Measurements from ENCODE around the gene MFAP2. TPM values are rescaled to one million over a fixed set of nuclear protein-coding genes. Genes with fewer than 3 reads are reported as not detected.

The MFAP2 gene
- total and polyA plus RNA-seq, 9 donors = 16.0 to 83.6 (median 36.1) TPM

DNA sequence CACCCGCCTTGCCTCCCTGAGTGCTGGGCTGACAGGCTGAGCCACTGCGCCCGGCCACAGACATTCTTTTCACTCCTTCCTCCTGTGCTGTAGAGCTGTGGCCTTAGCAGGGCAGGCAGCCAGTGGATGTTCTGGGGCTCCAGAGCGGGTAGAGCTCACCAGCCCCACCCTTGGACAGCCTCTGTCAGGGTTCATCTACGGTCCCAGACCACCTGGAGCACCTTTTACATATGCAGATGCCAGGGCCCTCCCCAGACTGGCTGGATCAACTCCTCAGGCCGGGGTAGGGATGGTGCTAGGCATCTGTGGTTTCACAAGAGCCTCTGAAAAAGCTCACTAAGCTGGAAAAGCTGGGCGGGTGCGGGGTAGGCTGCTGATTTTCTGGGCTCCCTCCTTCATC lies 26.7 kb upstream of the MFAP2 start:
- intact Hi-C loops (cut with DNase I) = no loop called here
- no peaks in the 10 kb centered on the region for H3K36me3 ChIP-seq
- TF ChIP-seq, protein P1, sequence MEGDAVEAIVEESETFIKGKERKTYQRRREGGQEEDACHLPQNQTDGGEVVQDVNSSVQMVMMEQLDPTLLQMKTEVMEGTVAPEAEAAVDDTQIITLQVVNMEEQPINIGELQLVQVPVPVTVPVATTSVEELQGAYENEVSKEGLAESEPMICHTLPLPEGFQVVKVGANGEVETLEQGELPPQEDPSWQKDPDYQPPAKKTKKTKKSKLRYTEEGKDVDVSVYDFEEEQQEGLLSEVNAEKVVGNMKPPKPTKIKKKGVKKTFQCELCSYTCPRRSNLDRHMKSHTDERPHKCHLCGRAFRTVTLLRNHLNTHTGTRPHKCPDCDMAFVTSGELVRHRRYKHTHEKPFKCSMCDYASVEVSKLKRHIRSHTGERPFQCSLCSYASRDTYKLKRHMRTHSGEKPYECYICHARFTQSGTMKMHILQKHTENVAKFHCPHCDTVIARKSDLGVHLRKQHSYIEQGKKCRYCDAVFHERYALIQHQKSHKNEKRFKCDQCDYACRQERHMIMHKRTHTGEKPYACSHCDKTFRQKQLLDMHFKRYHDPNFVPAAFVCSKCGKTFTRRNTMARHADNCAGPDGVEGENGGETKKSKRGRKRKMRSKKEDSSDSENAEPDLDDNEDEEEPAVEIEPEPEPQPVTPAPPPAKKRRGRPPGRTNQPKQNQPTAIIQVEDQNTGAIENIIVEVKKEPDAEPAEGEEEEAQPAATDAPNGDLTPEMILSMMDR (IDR thresholded peaks at IDR 0.05) = no peak
- no peak for TF ChIP-seq POLR2A (IDR thresholded peaks at IDR 0.05)
- TF ChIP-seq EP300 (IDR thresholded peaks at IDR 0.05) = no peak
- H3K27ac ChIP-seq = no peak overlapping the region
- no peaks in the 10 kb centered on the region for H3K27me3 ChIP-seq
- peaks cover 6% of the 10 kb centered on the region for H3K4me1 ChIP-seq (ENCODE audit: insufficient read depth)
- 92 to 98% (median 93%) methylated on average over 7 to 8 of the region's 8 CpGs for WGBS, 3 donors
- no peak for DNase-seq
- no peak overlapping the region for H3K4me3 ChIP-seq
- H3K9me3 ChIP-seq = no peaks in the 10 kb centered on the region

DNA sequence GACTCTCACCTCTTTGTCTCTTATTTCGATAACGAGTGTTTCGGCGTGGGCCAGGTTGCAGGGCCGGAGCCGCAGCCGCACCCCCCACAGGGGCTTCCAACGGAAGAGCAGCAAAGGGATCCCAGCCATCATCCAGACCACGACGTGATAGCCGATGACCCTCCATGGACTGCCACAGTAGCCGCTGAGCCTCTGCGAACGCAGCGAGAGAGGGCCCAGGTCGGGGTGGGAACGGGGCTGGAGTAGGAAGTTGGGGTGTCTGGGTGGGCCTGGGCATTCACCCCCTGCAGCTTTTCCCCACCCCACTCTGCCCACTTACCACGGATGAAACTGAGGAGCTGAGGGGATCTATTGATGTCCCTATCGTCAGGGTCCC lies 24.9 kb upstream of the MFAP2 start:
- intact Hi-C loops (cut with DNase I) = no loop called here
- Histone ChIP-seq H3K4me1 (ENCODE audit: insufficient read depth) (no peaks in the 10 kb centered on the region), H3K27ac (no peak overlapping the region), H3K4me3 (no peak overlapping the region), H3K9me3 (no peaks in the 10 kb centered on the region), H3K36me3 (no peaks in the 10 kb centered on the region), H3K27me3 (no peaks in the 10 kb centered on the region)
- DNase-seq = no peak
- 86 to 89% (median 86%) methylated on average over 19 of the region's 19 CpGs for WGBS, 3 donors
- TF ChIP-seq EP300 (IDR thresholded peaks at IDR 0.05) (no peak), POLR2A (IDR thresholded peaks at IDR 0.05) (no peak)
- TF ChIP-seq, protein P1 (IDR thresholded peaks at IDR 0.05) = no peak

DNA sequence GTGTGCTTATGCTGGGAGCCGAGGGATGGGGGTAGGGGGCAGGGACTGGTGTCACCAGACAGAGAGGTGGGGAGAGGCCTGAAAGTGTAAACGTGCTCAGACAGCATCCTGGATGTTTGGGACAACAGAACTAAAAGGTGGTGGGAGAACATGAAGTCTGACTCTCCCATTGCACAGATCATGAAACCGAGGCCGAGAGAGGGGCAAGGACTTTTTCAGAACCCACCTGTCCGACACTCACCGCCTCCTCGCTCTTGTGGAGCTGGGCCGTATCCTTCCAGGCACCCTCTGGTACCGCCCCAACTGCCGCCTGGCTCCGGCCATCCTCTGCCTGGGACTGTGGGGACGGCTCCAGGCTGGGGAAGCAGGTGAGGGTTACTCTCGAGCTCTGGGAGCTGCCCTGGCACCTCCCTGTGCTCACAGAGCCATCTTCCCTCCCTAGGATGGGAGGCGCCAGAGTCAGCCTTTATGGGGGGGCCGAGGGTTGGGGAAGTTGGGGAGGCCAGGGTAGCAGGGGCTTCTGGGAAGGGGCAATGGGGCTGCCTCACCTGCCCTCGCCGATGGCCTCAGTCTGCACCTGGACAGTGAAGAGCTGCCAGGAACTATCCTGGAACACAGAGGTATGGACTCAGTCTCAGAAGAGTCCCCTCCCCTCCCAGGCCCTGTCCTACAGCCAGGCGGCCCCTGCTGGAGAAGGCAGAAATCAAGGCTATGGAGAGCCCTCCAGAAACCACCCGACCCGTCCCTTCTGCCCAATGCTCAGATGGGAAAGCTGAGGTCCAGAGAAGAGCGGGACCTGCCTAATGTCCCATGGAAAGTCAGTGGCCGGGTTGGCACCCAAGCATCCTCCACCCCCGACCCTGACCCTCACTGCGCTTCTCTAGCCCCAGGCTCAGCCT lies 24.3 kb upstream of the MFAP2 start:
- H3K27ac ChIP-seq = no peak overlapping the region
- TF ChIP-seq EP300 (IDR thresholded peaks at IDR 0.05) (no peak), POLR2A (IDR thresholded peaks at IDR 0.05) (no peak)
- TF ChIP-seq, protein P1 (IDR thresholded peaks at IDR 0.05) = no peak
- no peaks in the 10 kb centered on the region for H3K4me1 ChIP-seq (ENCODE audit: insufficient read depth)
- intact Hi-C loops (cut with DNase I) = no loop called here
- WGBS, 3 donors = 89 to 93% (median 91%) methylated on average over 23 to 24 of the region's 24 CpGs
- H3K4me3 ChIP-seq = no peak overlapping the region
- no peak for DNase-seq
- H3K9me3 ChIP-seq = no peaks in the 10 kb centered on the region
- no peaks in the 10 kb centered on the region for H3K36me3 ChIP-seq
- H3K27me3 ChIP-seq = no peaks in the 10 kb centered on the region

DNA sequence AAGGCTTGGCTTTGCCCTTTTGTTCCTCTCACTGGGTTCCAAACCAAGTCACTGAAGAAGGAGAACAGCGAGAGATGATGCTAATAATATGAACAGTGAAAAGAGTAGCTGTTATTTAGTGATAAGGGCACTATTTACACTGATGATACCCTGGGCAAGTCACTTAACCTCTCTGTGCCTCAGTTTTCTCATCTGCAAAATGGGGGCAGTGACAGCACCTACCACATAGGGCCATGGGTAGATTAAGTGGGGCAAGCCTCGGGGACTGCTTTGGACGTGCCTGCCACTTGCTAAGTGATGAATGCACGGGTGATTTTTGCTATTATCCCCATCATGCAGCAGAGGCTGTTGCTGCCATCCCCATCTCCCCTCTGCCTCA lies 22.1 kb upstream of the MFAP2 start:
- Histone ChIP-seq H3K9me3 (no peaks in the 10 kb centered on the region), H3K4me1 (ENCODE audit: insufficient read depth) (no peaks in the 10 kb centered on the region), H3K27ac (no peak overlapping the region), H3K27me3 (no peaks in the 10 kb centered on the region), H3K36me3 (no peaks in the 10 kb centered on the region), H3K4me3 (no peak overlapping the region)
- intact Hi-C loops (cut with DNase I) = no loop called here
- DNase-seq = no peak
- 91 to 94% (median 91%) methylated on average over 4 of the region's 4 CpGs for WGBS, 3 donors
- TF ChIP-seq POLR2A (IDR thresholded peaks at IDR 0.05) = no peak
- no peak for TF ChIP-seq EP300 (IDR thresholded peaks at IDR 0.05)
- TF ChIP-seq, protein P1 (IDR thresholded peaks at IDR 0.05) = no peak

Measured in ovary (tissue), 9 donors.